ENCODE measurements around the gene GPI. TPM values are rescaled to one million over a fixed set of nuclear protein-coding genes. Genes with fewer than 3 reads are reported as not detected.

GPI gene
- total and polyA plus RNA-seq, 9 of the 15 experiments (the other 6 are each of a cell fraction or from before 2014, with no cell fraction given) = 88.3 to 358 (median 122) TPM

DNA sequence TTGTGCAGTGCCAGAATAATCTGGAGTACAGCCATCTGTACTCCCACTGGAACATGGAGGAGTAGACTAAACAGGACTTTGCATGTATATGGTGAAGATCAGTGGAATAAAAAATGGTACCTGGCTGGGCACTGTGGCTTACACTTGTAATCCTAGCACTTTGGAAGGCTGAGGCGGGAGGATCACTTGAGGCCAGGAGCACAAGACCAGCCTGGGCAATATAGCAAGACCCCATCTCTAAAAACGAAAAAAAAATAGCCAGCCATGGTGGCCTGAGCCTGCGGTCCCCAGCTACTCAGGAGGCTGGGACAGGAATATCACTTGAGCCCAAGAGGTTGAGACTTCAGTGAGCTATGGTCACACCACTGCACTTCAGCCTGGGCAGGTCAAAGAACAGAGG is 83.2 kb downstream of the GPI start:
- intact Hi-C loops (cut with micrococcal nuclease) (no loop called here), in situ Hi-C loops (cut with MboI) (no loop called here)
- H3K27ac ChIP-seq (ENCODE audit: extremely low read depth, low read depth, low read length) = no peak overlapping the region
- H3K36me3 ChIP-seq (ENCODE audit: control insufficient read depth, insufficient read depth, low read length) = peaks cover 94% of the 10 kb centered on the region
- ChIA-PET POLR2A (interaction anchor here (1.0 to 1.3 kb wide), 3 partner anchors 11 to 18 kb away, joined by 3 to 5 read pairs (median 4); no protein-coding TSS in a partner anchor), CTCF (ENCODE audit: low intra/inter-chr PET ratio) (no interaction called here)
- H3K27me3 ChIP-seq (ENCODE audit: control insufficient read depth in 2 of 2, insufficient read depth in 2 of 2, low read length in 2 of 2) = no peaks in the 10 kb centered on the region
- H2AFZ ChIP-seq (ENCODE audit: low read depth, low read length) = no peak overlapping the region
- no peak overlapping the region for H3K9ac ChIP-seq (ENCODE audit: insufficient read depth in 1 of 2, low read depth in 2 of 2, low read length in 2 of 2)
- H3K9me1 ChIP-seq (ENCODE audit: control insufficient read depth, insufficient read depth, low read length) = no peaks in the 10 kb centered on the region
- FAIRE-seq (no peak), DNase-seq (ENCODE audit: extremely low read depth in 1 of 4, low spot score in 3 of 4) (no peak), ATAC-seq (peak; percentile 33; the same call in 2 of the 3 replicates)
- peaks cover 32% of the 10 kb centered on the region; the same call in 2 of the 3 replicates for H3K79me2 ChIP-seq (ENCODE audit: control insufficient read depth, insufficient read depth, low read length)
- no peaks in the 10 kb centered on the region for H3K4me1 ChIP-seq (replicated peaks in 1 of 2; ENCODE audit: control insufficient read depth in 2 of 2, insufficient read depth in 2 of 2, low read length in 2 of 2)
- H3K4me3 ChIP-seq = no peak overlapping the region
- H3K9me3 ChIP-seq (replicated peaks; ENCODE audit: control insufficient read depth, insufficient read depth, low read depth, low read length) = no peaks in the 10 kb centered on the region
- no peak overlapping the region for H3K4me2 ChIP-seq (ENCODE audit: insufficient read depth, low read length)
- 94% methylated on average over 2 of the region's 3 CpGs for WGBS (ENCODE audit: insufficient coverage, low coverage, missing lambda C conversion rate)
- TF ChIP-seq, protein P1, sequence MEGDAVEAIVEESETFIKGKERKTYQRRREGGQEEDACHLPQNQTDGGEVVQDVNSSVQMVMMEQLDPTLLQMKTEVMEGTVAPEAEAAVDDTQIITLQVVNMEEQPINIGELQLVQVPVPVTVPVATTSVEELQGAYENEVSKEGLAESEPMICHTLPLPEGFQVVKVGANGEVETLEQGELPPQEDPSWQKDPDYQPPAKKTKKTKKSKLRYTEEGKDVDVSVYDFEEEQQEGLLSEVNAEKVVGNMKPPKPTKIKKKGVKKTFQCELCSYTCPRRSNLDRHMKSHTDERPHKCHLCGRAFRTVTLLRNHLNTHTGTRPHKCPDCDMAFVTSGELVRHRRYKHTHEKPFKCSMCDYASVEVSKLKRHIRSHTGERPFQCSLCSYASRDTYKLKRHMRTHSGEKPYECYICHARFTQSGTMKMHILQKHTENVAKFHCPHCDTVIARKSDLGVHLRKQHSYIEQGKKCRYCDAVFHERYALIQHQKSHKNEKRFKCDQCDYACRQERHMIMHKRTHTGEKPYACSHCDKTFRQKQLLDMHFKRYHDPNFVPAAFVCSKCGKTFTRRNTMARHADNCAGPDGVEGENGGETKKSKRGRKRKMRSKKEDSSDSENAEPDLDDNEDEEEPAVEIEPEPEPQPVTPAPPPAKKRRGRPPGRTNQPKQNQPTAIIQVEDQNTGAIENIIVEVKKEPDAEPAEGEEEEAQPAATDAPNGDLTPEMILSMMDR (IDR thresholded peaks at IDR 0.05 in 2 of 3, conservative IDR thresholded peaks at IDR 0.05 in 1 of 3; ENCODE audit: insufficient read depth in 2 of 3, low read depth in 1 of 3, low read length in 3 of 3) = no peak
- TF ChIP-seq, protein P2, sequence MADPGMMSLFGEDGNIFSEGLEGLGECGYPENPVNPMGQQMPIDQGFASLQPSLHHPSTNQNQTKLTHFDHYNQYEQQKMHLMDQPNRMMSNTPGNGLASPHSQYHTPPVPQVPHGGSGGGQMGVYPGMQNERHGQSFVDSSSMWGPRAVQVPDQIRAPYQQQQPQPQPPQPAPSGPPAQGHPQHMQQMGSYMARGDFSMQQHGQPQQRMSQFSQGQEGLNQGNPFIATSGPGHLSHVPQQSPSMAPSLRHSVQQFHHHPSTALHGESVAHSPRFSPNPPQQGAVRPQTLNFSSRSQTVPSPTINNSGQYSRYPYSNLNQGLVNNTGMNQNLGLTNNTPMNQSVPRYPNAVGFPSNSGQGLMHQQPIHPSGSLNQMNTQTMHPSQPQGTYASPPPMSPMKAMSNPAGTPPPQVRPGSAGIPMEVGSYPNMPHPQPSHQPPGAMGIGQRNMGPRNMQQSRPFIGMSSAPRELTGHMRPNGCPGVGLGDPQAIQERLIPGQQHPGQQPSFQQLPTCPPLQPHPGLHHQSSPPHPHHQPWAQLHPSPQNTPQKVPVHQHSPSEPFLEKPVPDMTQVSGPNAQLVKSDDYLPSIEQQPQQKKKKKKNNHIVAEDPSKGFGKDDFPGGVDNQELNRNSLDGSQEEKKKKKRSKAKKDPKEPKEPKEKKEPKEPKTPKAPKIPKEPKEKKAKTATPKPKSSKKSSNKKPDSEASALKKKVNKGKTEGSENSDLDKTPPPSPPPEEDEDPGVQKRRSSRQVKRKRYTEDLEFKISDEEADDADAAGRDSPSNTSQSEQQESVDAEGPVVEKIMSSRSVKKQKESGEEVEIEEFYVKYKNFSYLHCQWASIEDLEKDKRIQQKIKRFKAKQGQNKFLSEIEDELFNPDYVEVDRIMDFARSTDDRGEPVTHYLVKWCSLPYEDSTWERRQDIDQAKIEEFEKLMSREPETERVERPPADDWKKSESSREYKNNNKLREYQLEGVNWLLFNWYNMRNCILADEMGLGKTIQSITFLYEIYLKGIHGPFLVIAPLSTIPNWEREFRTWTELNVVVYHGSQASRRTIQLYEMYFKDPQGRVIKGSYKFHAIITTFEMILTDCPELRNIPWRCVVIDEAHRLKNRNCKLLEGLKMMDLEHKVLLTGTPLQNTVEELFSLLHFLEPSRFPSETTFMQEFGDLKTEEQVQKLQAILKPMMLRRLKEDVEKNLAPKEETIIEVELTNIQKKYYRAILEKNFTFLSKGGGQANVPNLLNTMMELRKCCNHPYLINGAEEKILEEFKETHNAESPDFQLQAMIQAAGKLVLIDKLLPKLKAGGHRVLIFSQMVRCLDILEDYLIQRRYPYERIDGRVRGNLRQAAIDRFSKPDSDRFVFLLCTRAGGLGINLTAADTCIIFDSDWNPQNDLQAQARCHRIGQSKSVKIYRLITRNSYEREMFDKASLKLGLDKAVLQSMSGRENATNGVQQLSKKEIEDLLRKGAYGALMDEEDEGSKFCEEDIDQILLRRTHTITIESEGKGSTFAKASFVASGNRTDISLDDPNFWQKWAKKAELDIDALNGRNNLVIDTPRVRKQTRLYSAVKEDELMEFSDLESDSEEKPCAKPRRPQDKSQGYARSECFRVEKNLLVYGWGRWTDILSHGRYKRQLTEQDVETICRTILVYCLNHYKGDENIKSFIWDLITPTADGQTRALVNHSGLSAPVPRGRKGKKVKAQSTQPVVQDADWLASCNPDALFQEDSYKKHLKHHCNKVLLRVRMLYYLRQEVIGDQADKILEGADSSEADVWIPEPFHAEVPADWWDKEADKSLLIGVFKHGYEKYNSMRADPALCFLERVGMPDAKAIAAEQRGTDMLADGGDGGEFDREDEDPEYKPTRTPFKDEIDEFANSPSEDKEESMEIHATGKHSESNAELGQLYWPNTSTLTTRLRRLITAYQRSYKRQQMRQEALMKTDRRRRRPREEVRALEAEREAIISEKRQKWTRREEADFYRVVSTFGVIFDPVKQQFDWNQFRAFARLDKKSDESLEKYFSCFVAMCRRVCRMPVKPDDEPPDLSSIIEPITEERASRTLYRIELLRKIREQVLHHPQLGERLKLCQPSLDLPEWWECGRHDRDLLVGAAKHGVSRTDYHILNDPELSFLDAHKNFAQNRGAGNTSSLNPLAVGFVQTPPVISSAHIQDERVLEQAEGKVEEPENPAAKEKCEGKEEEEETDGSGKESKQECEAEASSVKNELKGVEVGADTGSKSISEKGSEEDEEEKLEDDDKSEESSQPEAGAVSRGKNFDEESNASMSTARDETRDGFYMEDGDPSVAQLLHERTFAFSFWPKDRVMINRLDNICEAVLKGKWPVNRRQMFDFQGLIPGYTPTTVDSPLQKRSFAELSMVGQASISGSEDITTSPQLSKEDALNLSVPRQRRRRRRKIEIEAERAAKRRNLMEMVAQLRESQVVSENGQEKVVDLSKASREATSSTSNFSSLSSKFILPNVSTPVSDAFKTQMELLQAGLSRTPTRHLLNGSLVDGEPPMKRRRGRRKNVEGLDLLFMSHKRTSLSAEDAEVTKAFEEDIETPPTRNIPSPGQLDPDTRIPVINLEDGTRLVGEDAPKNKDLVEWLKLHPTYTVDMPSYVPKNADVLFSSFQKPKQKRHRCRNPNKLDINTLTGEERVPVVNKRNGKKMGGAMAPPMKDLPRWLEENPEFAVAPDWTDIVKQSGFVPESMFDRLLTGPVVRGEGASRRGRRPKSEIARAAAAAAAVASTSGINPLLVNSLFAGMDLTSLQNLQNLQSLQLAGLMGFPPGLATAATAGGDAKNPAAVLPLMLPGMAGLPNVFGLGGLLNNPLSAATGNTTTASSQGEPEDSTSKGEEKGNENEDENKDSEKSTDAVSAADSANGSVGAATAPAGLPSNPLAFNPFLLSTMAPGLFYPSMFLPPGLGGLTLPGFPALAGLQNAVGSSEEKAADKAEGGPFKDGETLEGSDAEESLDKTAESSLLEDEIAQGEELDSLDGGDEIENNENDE (IDR thresholded peaks at IDR 0.05; ENCODE audit: low read depth, low read length) = no peak
- TF ChIP-seq ZNF121 (CRISPR knock-in tag; conservative IDR thresholded peaks at IDR 0.05) = peak; percentile 41; the same call in 1 of the 2 replicates
- peaks cover 8% of the 10 kb centered on the region for H4K20me1 ChIP-seq (replicated peaks; ENCODE audit: control insufficient read depth, insufficient read depth, low read length)
- no TSS peak for BruUV-seq (replicated peaks)

All from K562 (cell line).